Ramos (cell line): ENCODE results near the gene TBC1D22B.

Source experiments
- in situ Hi-C: fragments of 300-500 bp; cut with MboI; formaldehyde crosslinking; loops from one replicate; pipeline ENCODE4 v1.14.3; 2022; ENCODE audit warnings: low sequenced_read_pairs; ENCODE audit not compliant: unreplicated experiment

TBC1D22B gene

GRCh38 chr6:37347177-37347576 is 89.6 kb downstream of the TBC1D22B start:
- in situ Hi-C loops, result no loop called here

GRCh38 chr6:37347670-37348111 is 90.1 kb downstream of the TBC1D22B start:
- in situ Hi-C loops, result no loop called here

- in situ Hi-C loops, result no loop called here
These were observed 93.5 kb downstream of the TBC1D22B start for GRCh38 chr6:37351027-37351426.

GRCh38 chr6:37352384-37352783 is 94.8 kb downstream of the TBC1D22B start:
- in situ Hi-C loops, result no loop called here

GRCh38 chr6:37353761-37354525 is 96.4 kb downstream of the TBC1D22B start, which contains the start of gene RNF8:
TSS of gene RNF8 (plus strand) at chr6:37353983. CDS start at chr6:37354165, 182 bp downstream.
- in situ Hi-C loops, result no loop called here

- in situ Hi-C loops, result no loop called here
These were observed 97.2 kb downstream of the TBC1D22B start for GRCh38 chr6:37354526-37355384.

GRCh38 chr6:37357288-37357687 is 99.7 kb downstream of the TBC1D22B start:
- in situ Hi-C loops, result no loop called here

GRCh38 chr6:37357860-37358259 is 100.3 kb downstream of the TBC1D22B start:
- in situ Hi-C loops, result no loop called here

GRCh38 chr6:37359039-37359438 is 101.5 kb downstream of the TBC1D22B start:
- in situ Hi-C loops, result no loop called here

- in situ Hi-C loops, result no loop called here
These were observed 104.7 kb downstream of the TBC1D22B start for GRCh38 chr6:37362101-37362828.

- in situ Hi-C loops, result no loop called here
These were observed 108.2 kb downstream of the TBC1D22B start for GRCh38 chr6:37365791-37366190.

- in situ Hi-C loops, result no loop called here
These were observed 109.3 kb downstream of the TBC1D22B start for GRCh38 chr6:37366910-37367309.

- in situ Hi-C loops, result no loop called here
These were observed 111.4 kb downstream of the TBC1D22B start for GRCh38 chr6:37368961-37369320.

GRCh38 chr6:37369321-37370201 is 112.0 kb downstream of the TBC1D22B start:
- in situ Hi-C loops, result no loop called here

GRCh38 chr6:37371154-37372083 is 113.8 kb downstream of the TBC1D22B start:
- in situ Hi-C loops, result no loop called here

GRCh38 chr6:37372116-37372515 is 114.5 kb downstream of the TBC1D22B start:
- in situ Hi-C loops, result no loop called here

GRCh38 chr6:37373822-37374471 is 116.4 kb downstream of the TBC1D22B start:
- in situ Hi-C loops, result no loop called here

- in situ Hi-C loops, result no loop called here
These were observed 117.8 kb downstream of the TBC1D22B start for GRCh38 chr6:37375376-37375775.
